GM12891 (cell line): ENCODE data around the gene DCLRE1A.

Experiments
- PAX5 ChIP-seq: IDR thresholded peaks from 2 replicates; pipeline ENCODE4 v1.6.1; 2011; ENCODE audit warnings: low read length, moderate library complexity, mild to moderate bottlenecking; ENCODE audit not compliant: insufficient read depth, severe bottlenecking
- POLR2A ChIP-seq: IDR thresholded peaks from 2 replicates; pipeline ENCODE4 v1.6.1; 2011; ENCODE audit warnings: low read depth, low read length, control low read depth
- POLR2AphosphoS5 ChIP-seq: IDR thresholded peaks from 2 replicates; pipeline ENCODE4 v1.6.1; 2011; ENCODE audit warnings: low read depth, low read length, control low read depth
- POU2F2 ChIP-seq: IDR thresholded peaks from 2 replicates; pipeline ENCODE4 v1.6.1; 2011; ENCODE audit warnings: low read depth, mild to moderate bottlenecking, control low read depth, low read length, moderate library complexity
- SPI1 ChIP-seq: IDR thresholded peaks from 2 replicates; pipeline ENCODE4 v1.6.1; 2011; ENCODE audit warnings: low read depth, low read length, control low read depth
- TAF1 ChIP-seq: IDR thresholded peaks from 2 replicates; pipeline ENCODE4 v1.6.1; 2011; ENCODE audit warnings: low read depth, low read length, control low read depth

- TF ChIP-seq POLR2AphosphoS5 (no peak), POLR2A (no peak), TAF1 (no peak), SPI1 (no peak), POU2F2 (no peak), PAX5 (no peak)
Observed at GRCh38 chr10:113882240-113882639, 28.4 kb upstream of the DCLRE1A start.
